ENCODE results near the gene COQ7.

COQ7 gene

GRCh38 chr16:19128454-19129200 lies 61.2 kb downstream of the COQ7 start:
- Histone ChIP-seq H3K4me1 (no peaks in the 10 kb centered on the region), H3K4me3 (ENCODE audit: low read depth, low read length) (no peak overlapping the region), H3K36me3 (no peaks in the 10 kb centered on the region), H3K27me3 (no peaks in the 10 kb centered on the region), H3K9me3 (no peaks in the 10 kb centered on the region)
- TF ChIP-seq CTCF (IDR thresholded peaks at IDR 0.05; ENCODE audit: low read depth, low read length): no peak
- peak; percentile 16 for DNase-seq
